Gastroesophageal sphincter (tissue), 3 donors: Measurements from ENCODE around the gene MS4A10.

Source experiments
- CTCF ChIP-seq, 4 experiments: fragments of 200-600 bp in 2 of 4; fragments of 450-650 bp in 2 of 4; sonication (generic) in 1 of 4; IDR thresholded peaks; one replicate each; pipeline ENCODE4 v1.5.1; 2017 to 2019; ENCODE audit warnings: antibody characterized with exemption in 4 of 4, mild to moderate bottlenecking in 2 of 4, moderate library complexity in 2 of 4
- EP300 ChIP-seq: sonication (generic); formaldehyde crosslinking; IDR thresholded peaks from one replicate; pipeline ENCODE4 v1.6.1; 2017; ENCODE audit warnings: antibody characterized with exemption, mild to moderate bottlenecking
- POLR2A ChIP-seq, 2 donors: fragments of 450-650 bp; IDR thresholded peaks; one replicate each; pipeline ENCODE4 v1.6.1; 2017; ENCODE audit warnings: antibody characterized with exemption in 2 of 2, mild to moderate bottlenecking in 2 of 2, moderate library complexity in 1 of 2

- TF ChIP-seq CTCF (IDR thresholded peaks at IDR 0.05) (no peak), EP300 (no peak), POLR2A (IDR thresholded peaks at IDR 0.05) (no peak)
Measured at GRCh38 chr11:60750911-60751310, 34.2 kb upstream of the MS4A10 start.
